Kidney epithelial cell (primary cell): Measurements from ENCODE around the gene BHLHE23. TPM values are rescaled to one million over a fixed set of nuclear protein-coding genes. Genes with fewer than 3 reads are reported as not detected.

Source experiments
- DNase-seq: peaks from one replicate; pipeline ENCODE4 v3.0.0-alpha.2; 2010; ENCODE audit warnings: low read depth
- H3K27me3 ChIP-seq: 2 replicates; pipeline ENCODE4 v1.6.0; 2011; ENCODE audit warnings: low read length; ENCODE audit not compliant: control insufficient read depth, insufficient read depth
- H3K36me3 ChIP-seq: 2 replicates; pipeline ENCODE4 v1.5.1; 2011; ENCODE audit warnings: low read length; ENCODE audit not compliant: control insufficient read depth, insufficient read depth
- H3K4me3 ChIP-seq: 2 replicates; pipeline ENCODE4 v1.5.1; 2011; ENCODE audit warnings: low read depth, mild to moderate bottlenecking, control low read depth, low read length
- CTCF ChIP-seq: IDR thresholded peaks from 2 replicates; pipeline ENCODE4 v1.5.1; 2011; ENCODE audit warnings: mild to moderate bottlenecking, moderate library complexity, low read length, control low read depth, inconsistent platforms; ENCODE audit not compliant: insufficient read depth, poor library complexity, severe bottlenecking
- total RNA-seq: library from RNA; depleted of rRNA; stranded (reverse); fragments of >200 nt; gene quantifications from 2 replicates; pipeline ENCODE4 v1.2.3, GENCODE V29; 2015

The BHLHE23 gene
- total RNA-seq, 1 donor from 2014 or later: not detected

GRCh38 chr20:62959101-62959971 is 47.4 kb downstream of the BHLHE23 start:
- TF ChIP-seq CTCF: no peak
- Histone ChIP-seq H3K36me3 (no peaks in the 10 kb centered on the region), H3K4me3 (no peak overlapping the region), H3K27me3 (no peaks in the 10 kb centered on the region)
- DNase-seq: no peak

- H3K36me3 ChIP-seq: no peaks in the 10 kb centered on the region
- no peak for TF ChIP-seq CTCF
- no peaks in the 10 kb centered on the region for H3K27me3 ChIP-seq
- DNase-seq: no peak
- H3K4me3 ChIP-seq: no peak overlapping the region
Measured at GRCh38 chr20:62958388-62959100, 48.2 kb downstream of the BHLHE23 start.

- no peak for DNase-seq
- H3K27me3 ChIP-seq: no peaks in the 10 kb centered on the region
- no peak for TF ChIP-seq CTCF
- no peaks in the 10 kb centered on the region for H3K36me3 ChIP-seq
- no peak overlapping the region for H3K4me3 ChIP-seq
Measured at GRCh38 chr20:62957136-62958117, 49.3 kb downstream of the BHLHE23 start.

- Histone ChIP-seq H3K27me3 (no peaks in the 10 kb centered on the region), H3K4me3 (no peak overlapping the region), H3K36me3 (no peaks in the 10 kb centered on the region)
- DNase-seq: no peak
- TF ChIP-seq CTCF: no peak
Measured at GRCh38 chr20:62956387-62957135, 50.2 kb downstream of the BHLHE23 start.

Other genes with a start within 250 kb of the BHLHE23 start
- 15.1 and 19.8 TPM in 2 replicates for gene MRGBP, start 210.5 kb downstream of the BHLHE23 start, total RNA-seq
- 54.4 and 61.3 TPM in 2 replicates for gene OGFR, start 202.1 kb downstream of the BHLHE23 start, total RNA-seq
- 5.4 and 10.4 TPM in 2 replicates for gene COL9A3, start 189.9 kb downstream of the BHLHE23 start, total RNA-seq
- 4.3 and 5.4 TPM in 2 replicates for gene TCFL5, start 145.1 kb downstream of the BHLHE23 start, total RNA-seq
- gene DIDO1, start 80.5 kb downstream of the BHLHE23 start, total RNA-seq: 37.9 and 40.2 TPM in 2 replicates
- gene GID8, start 68.8 kb downstream of the BHLHE23 start, total RNA-seq: 32.9 and 36.3 TPM in 2 replicates
- gene SLC17A9, start 54.3 kb downstream of the BHLHE23 start, total RNA-seq: 12.0 and 13.8 TPM in 2 replicates
- 54.3 and 54.8 TPM in 2 replicates for gene YTHDF1, start 209.2 kb upstream of the BHLHE23 start, total RNA-seq
- 12.8 and 19.2 TPM in 2 replicates for gene BIRC7, start 228.9 kb upstream of the BHLHE23 start, total RNA-seq
- 65.4 and 107 TPM in 2 replicates for gene NKAIN4, start 247.5 kb upstream of the BHLHE23 start, total RNA-seq